Measurements from ENCODE around the gene NME5. TPM values are rescaled to one million over a fixed set of nuclear protein-coding genes. Genes with fewer than 3 reads are reported as not detected.

Gene NME5
- total and polyA plus RNA-seq, 9 of the 15 experiments (the other 6 are each of a cell fraction or from before 2014, with no cell fraction given) = not detected

GRCh38 chr5:138178516-138179276, 39.5 kb upstream of the NME5 start, which contains the start of the genes BRD8 and KIF20A (continued):
- peak; percentile 46; the same call in 1 of the 2 replicates for TF ChIP-seq RB1 (IDR thresholded peaks at IDR 0.05; ENCODE audit: low read depth)
- TF ChIP-seq ELF4 (CRISPR knock-in tag; IDR thresholded peaks at IDR 0.05) = no peak
- no peak for TF ChIP-seq ZNF668 (CRISPR knock-in tag; IDR thresholded peaks at IDR 0.05)
- TF ChIP-seq SMAD1 (IDR thresholded peaks at IDR 0.05; ENCODE audit: low read depth, low read length, partially characterized antibody) = peak; percentile 94
- TF ChIP-seq HDAC2 (IDR thresholded peaks at IDR 0.05) = peak; percentile 85
- TF ChIP-seq YY1 (IDR thresholded peaks at IDR 0.05; ENCODE audit: borderline replicate concordance in 1 of 3, control insufficient read depth in 1 of 3, extremely low read depth in 1 of 3, insufficient read depth in 3 of 3, insufficient read length in 1 of 3, insufficient replicate concordance in 2 of 3, low read depth in 1 of 3, low read length in 2 of 3) = peak; percentile 78 to 99 (median 95)
- TF ChIP-seq ZNF140 (CRISPR knock-in tag; IDR thresholded peaks at IDR 0.05) = no peak
- TF ChIP-seq GABPB1 (CRISPR knock-in tag; IDR thresholded peaks at IDR 0.05) = peak; percentile 94
- no peak for TF ChIP-seq ZC3H4 (CRISPR knock-in tag; IDR thresholded peaks at IDR 0.05; ENCODE audit: borderline replicate concordance)
- TF ChIP-seq SRSF1 (IDR thresholded peaks at IDR 0.05; ENCODE audit: low read depth, low read length) = no peak
- peak; percentile 61 for TF ChIP-seq E2F8 (IDR thresholded peaks at IDR 0.05; ENCODE audit: low read depth, partially characterized antibody)
- peak; percentile 91 for TF ChIP-seq MXI1 (IDR thresholded peaks at IDR 0.05; ENCODE audit: low read depth, low read length)
- TF ChIP-seq ZNF830 (CRISPR knock-in tag; IDR thresholded peaks at IDR 0.05) = no peak
- TF ChIP-seq ZNF212 (CRISPR knock-in tag; IDR thresholded peaks at IDR 0.05) = no peak
- TF ChIP-seq MTA3 (IDR thresholded peaks at IDR 0.05; ENCODE audit: borderline replicate concordance) = no peak; the same call in 1 of the 2 replicates
- TF ChIP-seq, protein P1, sequence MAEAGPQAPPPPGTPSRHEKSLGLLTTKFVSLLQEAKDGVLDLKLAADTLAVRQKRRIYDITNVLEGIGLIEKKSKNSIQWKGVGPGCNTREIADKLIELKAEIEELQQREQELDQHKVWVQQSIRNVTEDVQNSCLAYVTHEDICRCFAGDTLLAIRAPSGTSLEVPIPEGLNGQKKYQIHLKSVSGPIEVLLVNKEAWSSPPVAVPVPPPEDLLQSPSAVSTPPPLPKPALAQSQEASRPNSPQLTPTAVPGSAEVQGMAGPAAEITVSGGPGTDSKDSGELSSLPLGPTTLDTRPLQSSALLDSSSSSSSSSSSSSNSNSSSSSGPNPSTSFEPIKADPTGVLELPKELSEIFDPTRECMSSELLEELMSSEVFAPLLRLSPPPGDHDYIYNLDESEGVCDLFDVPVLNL (CRISPR knock-in tag; IDR thresholded peaks at IDR 0.05; ENCODE audit: low read depth) = peak; percentile 100
- TF ChIP-seq, protein P2, sequence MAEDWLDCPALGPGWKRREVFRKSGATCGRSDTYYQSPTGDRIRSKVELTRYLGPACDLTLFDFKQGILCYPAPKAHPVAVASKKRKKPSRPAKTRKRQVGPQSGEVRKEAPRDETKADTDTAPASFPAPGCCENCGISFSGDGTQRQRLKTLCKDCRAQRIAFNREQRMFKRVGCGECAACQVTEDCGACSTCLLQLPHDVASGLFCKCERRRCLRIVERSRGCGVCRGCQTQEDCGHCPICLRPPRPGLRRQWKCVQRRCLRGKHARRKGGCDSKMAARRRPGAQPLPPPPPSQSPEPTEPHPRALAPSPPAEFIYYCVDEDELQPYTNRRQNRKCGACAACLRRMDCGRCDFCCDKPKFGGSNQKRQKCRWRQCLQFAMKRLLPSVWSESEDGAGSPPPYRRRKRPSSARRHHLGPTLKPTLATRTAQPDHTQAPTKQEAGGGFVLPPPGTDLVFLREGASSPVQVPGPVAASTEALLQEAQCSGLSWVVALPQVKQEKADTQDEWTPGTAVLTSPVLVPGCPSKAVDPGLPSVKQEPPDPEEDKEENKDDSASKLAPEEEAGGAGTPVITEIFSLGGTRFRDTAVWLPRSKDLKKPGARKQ (CRISPR knock-in tag; IDR thresholded peaks at IDR 0.05) = no peak
- TF ChIP-seq, protein P3, sequence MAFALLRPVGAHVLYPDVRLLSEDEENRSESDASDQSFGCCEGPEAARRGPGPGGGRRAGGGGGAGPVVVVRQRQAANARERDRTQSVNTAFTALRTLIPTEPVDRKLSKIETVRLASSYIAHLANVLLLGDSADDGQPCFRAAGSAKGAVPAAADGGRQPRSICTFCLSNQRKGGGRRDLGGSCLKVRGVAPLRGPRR (CRISPR knock-in tag; IDR thresholded peaks at IDR 0.05) = no peak
- no peak for TF ChIP-seq SFPQ (IDR thresholded peaks at IDR 0.05; ENCODE audit: low read depth, low read length)
